Smooth muscle cell of the brain vasculature (primary cell): ENCODE results near the gene CANT1.

ENCODE experiments used
- DNase-seq: peaks from one replicate; pipeline ENCODE4 v3.0.0-alpha.2; 2012; ENCODE audit warnings: low read depth, low spot score

Gene CANT1

GRCh38 chr17:78995761-78996451, 13.7 kb downstream of the CANT1 start:
- DNase-seq = no peak

GRCh38 chr17:78995022-78995760, 14.4 kb downstream of the CANT1 start:
- no peak for DNase-seq

- no peak for DNase-seq
These were observed 15.4 kb downstream of the CANT1 start for GRCh38 chr17:78993981-78994671.

GRCh38 chr17:78993241-78993956, 16.2 kb downstream of the CANT1 start:
- DNase-seq = no peak

- no peak for DNase-seq
These were observed 16.9 kb downstream of the CANT1 start for GRCh38 chr17:78992542-78993212.

- no peak for DNase-seq
These were observed 17.5 kb downstream of the CANT1 start for GRCh38 chr17:78991906-78992532.

- DNase-seq = no peak
These were observed 18.4 kb downstream of the CANT1 start for GRCh38 chr17:78991017-78991738.

GRCh38 chr17:78990349-78991016, 19.1 kb downstream of the CANT1 start:
- DNase-seq = no peak

- no peak for DNase-seq
These were observed 21.4 kb downstream of the CANT1 start for GRCh38 chr17:78988152-78988551.

GRCh38 chr17:78986649-78987328, 22.8 kb downstream of the CANT1 start:
- no peak for DNase-seq

GRCh38 chr17:78986048-78986648, 23.4 kb downstream of the CANT1 start:
- DNase-seq = no peak

GRCh38 chr17:78985395-78985794, 24.2 kb downstream of the CANT1 start:
- DNase-seq = no peak

GRCh38 chr17:78981010-78981888, 28.3 kb downstream of the CANT1 start:
- DNase-seq = no peak

- no peak for DNase-seq
These were observed 29.0 kb downstream of the CANT1 start for GRCh38 chr17:78980624-78980972.

- no peak for DNase-seq
These were observed 29.6 kb downstream of the CANT1 start, which contains the start of gene LGALS3BP for GRCh38 chr17:78979780-78980623. TSS of gene LGALS3BP (minus strand) at chr17:78979923. CDS start at chr17:78977191, 2,732 bp downstream.
